Measurements from ENCODE around the gene SRRM4.

The SRRM4 gene

GRCh38 chr12:119159844-119160243 lies 178.5 kb downstream of the SRRM4 start:
- DNase-seq (ENCODE audit: low read depth in 1 of 2, low spot score in 1 of 2), result no peak

DNA sequence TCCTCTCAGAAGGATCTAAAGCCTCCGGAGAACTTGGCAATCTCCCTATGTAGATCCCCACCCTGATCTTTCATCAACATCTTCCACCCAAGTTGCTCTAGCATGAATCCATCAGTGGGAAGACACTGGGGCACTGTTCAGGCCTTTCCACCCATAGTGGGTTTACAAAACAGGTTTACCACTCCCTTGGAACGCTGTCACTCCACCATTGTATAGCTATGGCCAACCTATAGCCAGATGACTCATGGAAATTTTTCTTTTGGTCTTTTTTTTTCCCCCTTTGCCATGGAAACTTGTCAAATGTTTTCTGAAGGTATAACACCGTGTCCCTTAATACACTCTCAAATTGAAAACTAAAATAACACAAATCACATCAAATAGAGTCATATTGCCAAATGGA lies 186.6 kb downstream of the SRRM4 start:
- no peak for DNase-seq (ENCODE audit: low read depth in 1 of 2, low spot score in 1 of 2)

DNA sequence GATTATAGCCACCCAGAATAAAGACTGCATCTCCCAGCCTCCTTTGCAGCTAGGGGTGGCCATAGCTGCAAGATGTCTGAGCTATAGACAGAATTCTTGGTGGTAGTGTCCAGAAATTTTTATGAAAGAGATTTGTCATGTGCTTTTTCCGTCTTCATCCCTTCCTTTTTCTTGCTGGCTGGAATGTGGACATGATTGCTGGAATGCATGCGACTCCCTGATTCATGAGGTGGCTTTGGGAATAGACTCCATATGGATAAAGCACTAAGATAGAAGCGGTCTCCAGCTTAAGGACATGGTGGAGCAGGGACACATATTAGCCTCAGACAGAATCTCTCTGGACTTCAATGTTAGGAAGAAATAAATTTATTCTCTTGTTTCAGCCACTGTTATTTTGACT lies 187.4 kb downstream of the SRRM4 start:
- no peak for DNase-seq (ENCODE audit: low read depth in 1 of 2, low spot score in 1 of 2)

- no peak for DNase-seq (ENCODE audit: low read depth in 1 of 2, low spot score in 1 of 2)
These were observed 187.8 kb downstream of the SRRM4 start for GRCh38 chr12:119169150-119169549.

DNA sequence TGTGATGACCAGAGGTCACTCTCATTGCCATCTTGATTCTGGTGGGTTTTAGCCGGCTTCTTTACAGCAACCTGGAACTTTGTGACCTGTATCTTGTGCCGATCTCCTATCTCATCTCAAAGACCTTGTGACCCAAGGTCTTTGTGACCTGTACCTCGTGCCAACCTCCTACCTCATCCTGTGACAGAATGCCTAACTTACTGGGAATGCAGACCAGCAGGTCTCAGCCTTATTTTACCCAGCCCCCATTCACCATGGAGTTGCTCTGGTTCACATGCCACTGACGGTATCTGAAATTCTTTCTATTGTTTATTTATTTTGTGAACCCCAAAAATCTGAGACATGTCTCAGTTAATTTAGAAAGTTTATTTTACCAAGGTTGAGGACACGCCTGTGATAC lies 189.9 kb downstream of the SRRM4 start:
- DNase-seq (ENCODE audit: low read depth in 1 of 2, low spot score in 1 of 2), result no peak

DNA sequence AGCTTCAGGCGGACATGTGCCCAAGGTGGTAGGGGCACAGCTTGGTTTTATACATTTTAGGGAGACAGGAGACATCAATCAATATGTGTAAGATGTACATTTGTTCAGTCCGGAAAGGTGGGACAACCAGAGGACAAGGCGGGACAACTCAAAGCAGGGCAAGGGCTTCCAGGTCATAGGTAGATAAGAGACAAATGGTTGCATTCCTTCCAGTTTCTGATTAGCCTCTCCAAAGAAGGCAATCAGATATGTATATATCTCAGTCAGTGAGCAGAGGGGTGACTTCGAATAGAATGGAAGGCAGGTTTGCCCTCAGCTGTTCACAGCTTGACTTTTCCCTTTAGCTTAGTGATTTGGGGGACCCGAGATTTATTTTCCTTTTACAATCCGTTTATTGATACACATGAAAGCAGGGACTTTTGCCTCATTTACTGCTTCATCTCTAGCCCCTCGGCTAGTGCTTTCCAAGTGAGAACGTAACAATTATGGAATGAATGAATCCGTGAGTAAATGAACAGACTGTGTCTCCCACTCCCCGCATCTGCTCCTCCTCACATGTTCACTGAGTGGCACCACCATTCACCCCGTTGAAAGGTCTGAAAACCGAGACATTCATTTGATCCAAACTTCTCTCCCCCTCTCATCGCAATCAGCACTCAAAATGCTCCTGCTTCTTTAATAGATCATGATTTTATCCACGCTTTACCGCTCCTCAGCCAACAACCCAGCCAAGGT lies 190.5 kb downstream of the SRRM4 start:
- DNase-seq (ENCODE audit: low read depth in 1 of 2, low spot score in 1 of 2), result no peak

GRCh38 chr12:119175081-119175480 lies 193.7 kb downstream of the SRRM4 start:
- DNase-seq (ENCODE audit: low read depth in 1 of 2, low spot score in 1 of 2), result no peak

GRCh38 chr12:119176267-119177055 lies 195.1 kb downstream of the SRRM4 start:
- DNase-seq (ENCODE audit: low read depth in 1 of 2, low spot score in 1 of 2), result no peak

DNA sequence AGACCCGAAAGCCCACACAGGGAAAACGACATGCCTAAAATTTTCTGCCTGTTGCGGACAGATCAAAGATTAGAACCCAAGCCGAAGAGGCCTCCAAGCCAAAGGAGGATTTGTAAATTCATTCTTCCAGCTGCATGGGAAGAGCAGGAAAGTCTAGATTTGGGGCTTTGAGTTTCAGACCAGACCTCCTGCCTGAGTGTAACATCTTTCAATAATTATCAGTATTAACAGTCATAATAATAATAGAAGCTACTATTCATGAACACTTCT lies 195.7 kb downstream of the SRRM4 start:
- DNase-seq (ENCODE audit: low read depth in 1 of 2, low spot score in 1 of 2), result no peak

GRCh38 chr12:119177724-119178380 lies 196.5 kb downstream of the SRRM4 start:
- DNase-seq (ENCODE audit: low read depth in 1 of 2, low spot score in 1 of 2), result no peak

- no peak for DNase-seq (ENCODE audit: low read depth in 1 of 2, low spot score in 1 of 2)
These were observed 197.4 kb downstream of the SRRM4 start, which contains the start of gene HSPB8 for GRCh38 chr12:119178544-119179334. TSS of gene HSPB8 (plus strand) at chr12:119178931. CDS start at chr12:119179313, 382 bp downstream.

- DNase-seq (ENCODE audit: low read depth in 1 of 2, low spot score in 1 of 2), result no peak
These were observed 198.1 kb downstream of the SRRM4 start for GRCh38 chr12:119179335-119180021.

DNA sequence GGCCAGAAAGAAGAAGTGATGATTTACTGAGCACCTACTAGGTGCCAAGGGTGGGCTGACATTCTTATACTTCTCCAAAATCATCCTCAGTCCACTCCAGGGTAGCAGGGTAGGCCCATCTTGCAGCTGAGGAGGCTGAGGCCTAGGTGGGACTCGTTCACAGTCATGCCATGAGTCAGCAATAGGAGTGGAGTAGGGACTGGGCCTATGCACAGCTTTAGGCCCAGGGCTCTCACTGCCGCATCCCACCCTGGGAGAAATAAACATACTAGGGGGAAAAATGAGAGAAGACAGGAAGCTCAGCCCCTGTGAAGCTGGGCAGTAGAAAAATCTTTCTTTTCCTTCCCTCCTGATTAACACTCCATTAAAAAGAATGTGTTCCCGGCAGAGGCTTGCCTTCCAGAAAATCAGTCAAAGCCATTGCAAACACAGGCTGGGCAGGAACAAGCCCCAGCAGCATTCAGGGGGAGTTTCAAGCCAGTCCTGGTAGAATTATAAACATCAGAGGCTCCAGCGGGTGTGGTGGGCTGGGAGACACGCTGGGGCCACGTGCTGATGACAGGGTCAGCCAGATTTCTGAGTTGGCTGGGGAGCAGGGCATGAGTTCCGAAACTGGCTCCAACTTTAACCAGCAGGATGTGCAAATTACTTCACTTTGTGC lies 199.2 kb downstream of the SRRM4 start:
- no peak for DNase-seq (ENCODE audit: low read depth in 1 of 2, low spot score in 1 of 2)

DNA sequence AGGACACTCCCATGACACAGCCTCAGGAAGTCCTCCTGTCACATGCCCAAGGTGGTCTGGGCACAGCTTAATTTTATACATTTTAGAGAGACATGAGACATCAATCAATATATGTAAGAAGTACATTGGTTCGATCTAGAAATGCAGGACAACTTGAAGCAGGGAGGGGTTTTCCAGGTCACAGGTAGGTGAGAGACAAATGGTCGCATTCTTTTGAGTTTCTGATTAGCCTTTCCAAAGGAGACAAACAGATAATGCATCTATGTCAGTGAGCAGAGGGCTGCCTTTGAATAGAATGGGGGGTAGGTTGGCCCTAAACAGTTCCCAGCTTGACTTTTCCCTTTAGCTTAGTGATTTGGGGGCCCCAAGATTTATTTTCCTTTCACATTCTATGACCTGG lies 199.9 kb downstream of the SRRM4 start:
- DNase-seq (ENCODE audit: low read depth in 1 of 2, low spot score in 1 of 2), result no peak

GRCh38 chr12:119181944-119182343 lies 200.6 kb downstream of the SRRM4 start:
- no peak for DNase-seq (ENCODE audit: low read depth in 1 of 2, low spot score in 1 of 2)

GRCh38 chr12:119182701-119183493 lies 201.6 kb downstream of the SRRM4 start:
- DNase-seq (ENCODE audit: low read depth in 1 of 2, low spot score in 1 of 2), result no peak

DNA sequence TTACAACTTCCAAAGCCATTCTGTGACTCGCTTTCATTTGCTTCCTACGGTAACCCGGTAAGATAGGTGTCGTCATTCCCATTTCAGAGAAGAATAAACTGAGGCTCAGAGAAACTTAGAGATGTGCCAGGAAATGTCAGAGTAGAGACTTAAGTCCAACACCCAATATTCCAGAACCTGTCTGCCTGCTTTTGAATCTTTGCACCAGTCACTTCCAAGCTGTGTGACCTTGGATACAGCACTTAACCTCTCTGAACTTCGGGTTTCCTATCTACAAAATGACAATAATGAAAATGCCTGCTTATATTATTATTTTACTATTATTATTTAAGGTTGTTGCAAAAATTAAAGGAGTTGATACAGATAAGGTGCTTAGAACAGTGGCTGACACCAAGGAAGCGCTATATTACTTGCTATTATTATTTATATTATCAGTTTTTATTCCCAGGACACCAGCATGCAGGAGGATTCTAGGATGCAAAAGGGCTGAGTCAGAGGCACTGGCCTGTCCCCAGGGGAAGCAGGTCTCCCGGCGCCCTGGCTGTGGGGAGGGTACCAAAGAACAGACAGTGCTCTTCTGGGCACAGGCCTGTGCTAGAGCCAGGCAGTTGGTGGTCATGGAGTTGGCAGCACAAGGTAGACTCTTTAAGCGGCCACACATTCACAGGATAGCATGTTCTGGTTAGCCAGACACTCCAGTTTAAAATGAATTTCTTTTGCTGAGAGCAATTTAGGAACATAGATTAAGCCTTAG lies 202.8 kb downstream of the SRRM4 start:
- DNase-seq (ENCODE audit: low read depth in 1 of 2, low spot score in 1 of 2), result no peak

DNA sequence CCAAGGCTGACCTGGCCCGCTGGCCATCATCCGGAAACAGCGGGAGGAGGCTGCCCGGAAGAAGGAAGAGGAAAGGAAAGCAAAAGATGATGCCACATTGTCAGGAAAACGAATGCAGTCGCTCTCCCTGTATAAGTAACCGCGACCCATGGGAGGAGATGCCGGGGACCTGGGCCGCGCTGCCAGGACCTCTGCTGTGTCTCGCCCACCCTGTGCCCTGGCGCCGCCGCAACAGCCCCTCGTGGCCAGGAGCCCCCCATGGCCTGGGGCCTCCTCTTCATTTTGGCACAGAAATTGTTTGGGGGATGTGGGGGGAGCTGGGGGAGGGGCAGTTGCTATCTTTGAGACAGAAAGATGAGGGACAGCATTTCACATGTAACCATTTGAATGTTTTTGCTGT lies 213.9 kb downstream of the SRRM4 start:
- DNase-seq (ENCODE audit: low read depth in 1 of 2, low spot score in 1 of 2), result no peak

GRCh38 chr12:119198440-119198839 lies 217.1 kb downstream of the SRRM4 start:
- DNase-seq (ENCODE audit: low read depth in 1 of 2, low spot score in 1 of 2), result no peak
